GM20431 (cell line): ENCODE data around the gene FRMD4B.

Source experiments
- in situ Hi-C: fragments of 300-500 bp; cut with MseI, MboI; formaldehyde crosslinking; loops from one replicate; pipeline ENCODE4 v1.15.0; 2020; ENCODE audit warnings: low sequenced_read_pairs; ENCODE audit not compliant: unreplicated experiment

Gene FRMD4B

DNA sequence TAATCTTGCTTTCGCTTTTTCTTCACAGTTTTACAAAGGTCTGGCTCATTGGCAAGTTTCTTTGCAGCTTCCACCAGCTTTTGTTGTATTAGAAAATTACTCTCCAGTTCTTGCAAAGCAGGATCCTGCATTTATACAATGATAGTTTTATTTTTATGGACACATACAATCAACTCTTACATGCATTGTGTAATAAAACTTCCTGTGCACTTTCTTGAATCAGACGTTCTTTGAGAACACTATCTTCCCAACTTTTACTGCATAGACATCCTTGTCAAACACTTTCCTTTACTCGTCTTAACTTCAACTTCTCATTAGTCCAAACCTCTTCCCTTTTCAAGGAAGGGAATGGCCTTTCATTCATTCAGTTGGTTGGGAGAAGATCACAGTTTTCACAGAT is 192.1 kb downstream of the FRMD4B start:
- in situ Hi-C loops: no loop called here

DNA sequence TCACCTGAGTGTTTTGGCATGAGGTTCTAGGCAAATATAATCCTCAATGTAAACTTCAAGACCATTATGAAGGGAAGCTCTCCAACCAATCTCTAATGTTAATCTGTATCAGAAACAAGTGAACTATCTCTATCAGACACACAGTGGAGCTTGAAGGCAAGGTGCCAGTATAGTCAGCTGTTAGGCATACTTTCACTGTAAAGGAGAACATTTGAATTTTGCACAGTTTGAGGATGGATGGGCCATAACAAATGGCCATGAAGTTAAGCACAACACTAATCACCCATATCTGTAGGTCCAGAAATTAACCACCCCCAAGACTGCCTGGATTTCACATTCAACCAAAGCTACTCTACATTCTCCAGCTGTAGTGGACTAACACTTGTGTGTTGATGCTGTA is 194.4 kb downstream of the FRMD4B start:
- in situ Hi-C loops: no loop called here

DNA sequence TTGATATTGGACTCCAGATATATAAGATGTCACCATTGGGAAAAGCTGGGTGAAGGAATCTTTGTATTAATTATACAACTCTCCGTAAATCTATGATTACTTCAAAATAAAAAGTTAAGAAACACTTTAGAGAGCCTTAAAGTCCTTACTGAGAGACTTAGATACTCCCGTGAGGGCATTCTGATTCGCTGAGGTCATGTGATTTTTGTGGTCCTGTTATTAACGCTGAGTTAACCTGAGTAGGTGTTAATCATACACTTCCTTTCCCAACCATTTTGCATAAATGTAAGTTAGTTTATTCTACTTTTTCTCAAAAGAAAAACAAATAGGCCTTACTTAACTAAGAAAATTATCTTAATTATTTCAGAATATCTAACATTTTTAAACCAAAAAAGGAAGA is 196.4 kb downstream of the FRMD4B start:
- in situ Hi-C loops: no loop called here

- in situ Hi-C loops: no loop called here
These were observed 199.3 kb downstream of the FRMD4B start for GRCh38 chr3:69186575-69187093.

- in situ Hi-C loops: no loop called here
These were observed 203.1 kb downstream of the FRMD4B start for GRCh38 chr3:69182588-69183316.

DNA sequence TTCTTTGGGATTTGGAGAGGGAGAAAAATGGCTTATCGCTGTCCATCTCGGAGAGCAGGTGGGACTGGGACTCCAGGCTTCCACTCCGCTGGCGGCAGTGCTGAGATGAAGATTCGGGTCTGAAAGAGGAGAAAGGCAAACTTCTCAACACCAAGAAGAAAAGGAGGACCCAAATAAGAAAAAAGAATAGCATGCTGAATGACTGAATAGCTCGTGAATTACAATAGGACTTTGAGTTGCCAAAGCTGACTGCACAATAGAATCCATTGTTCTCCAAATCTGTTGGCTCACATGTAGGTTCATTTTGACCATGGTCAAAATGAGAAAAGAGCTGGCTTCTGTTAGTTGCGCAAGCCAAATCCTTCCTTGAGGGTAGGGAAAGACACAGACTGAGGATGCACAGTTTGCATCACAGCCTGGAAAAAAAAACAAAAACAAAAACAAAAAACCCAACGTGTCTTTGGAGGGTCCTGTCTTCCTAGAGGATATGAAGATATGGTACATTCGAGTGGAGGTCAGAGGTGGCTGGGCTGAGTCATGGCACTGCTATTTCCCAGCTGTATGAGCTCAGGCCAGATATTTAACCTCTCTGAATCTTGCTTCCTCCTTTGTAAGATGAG is 204.2 kb downstream of the FRMD4B start:
- in situ Hi-C loops: no loop called here

- in situ Hi-C loops: no loop called here
These were observed 204.9 kb downstream of the FRMD4B start for GRCh38 chr3:69180869-69181591.

GRCh38 chr3:69179740-69180372 is 206.0 kb downstream of the FRMD4B start:
- in situ Hi-C loops: no loop called here

DNA sequence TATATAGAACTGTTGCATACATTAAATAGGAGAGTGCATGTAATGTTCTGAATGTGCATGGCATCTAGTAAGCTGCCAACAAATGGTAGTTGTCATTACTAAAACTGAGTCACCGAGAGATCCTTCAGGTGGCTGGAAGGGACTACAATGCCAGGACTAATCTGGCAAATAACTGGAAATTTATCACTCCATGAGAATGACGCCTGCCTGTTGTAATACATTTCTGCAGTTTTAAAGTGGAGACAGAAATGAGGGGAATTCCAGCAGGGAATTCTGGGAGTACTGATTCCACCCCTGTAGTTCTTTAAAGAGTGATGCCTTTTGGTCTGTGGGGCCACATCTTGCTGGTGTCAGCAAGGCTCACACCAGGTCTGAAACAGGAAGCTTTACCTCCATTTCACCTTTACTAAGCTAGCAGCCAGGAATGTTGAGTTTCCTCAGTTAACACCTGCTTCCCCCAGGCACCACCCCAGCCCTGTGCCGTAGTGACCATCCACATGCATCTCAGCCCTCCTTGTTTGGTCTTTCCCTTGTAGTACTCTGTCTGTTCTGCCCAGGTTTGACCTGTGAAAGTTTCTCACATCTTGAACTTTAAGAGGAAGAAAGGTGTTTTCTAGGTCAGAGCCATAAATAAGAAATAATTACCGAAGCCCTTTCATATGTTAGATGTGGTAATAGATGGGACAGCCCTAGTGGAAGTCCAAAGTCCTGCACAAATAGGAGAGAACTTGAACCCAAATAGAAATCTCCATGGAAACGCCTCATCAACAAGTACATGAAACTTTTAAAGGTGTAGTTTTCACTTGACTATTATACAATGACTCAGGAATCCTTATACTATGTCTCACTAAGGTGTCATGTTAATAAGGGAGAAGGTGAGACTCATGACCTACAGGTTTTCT is 206.8 kb downstream of the FRMD4B start:
- in situ Hi-C loops: no loop called here

- in situ Hi-C loops: no loop called here
These were observed 207.8 kb downstream of the FRMD4B start for GRCh38 chr3:69178082-69178481.

DNA sequence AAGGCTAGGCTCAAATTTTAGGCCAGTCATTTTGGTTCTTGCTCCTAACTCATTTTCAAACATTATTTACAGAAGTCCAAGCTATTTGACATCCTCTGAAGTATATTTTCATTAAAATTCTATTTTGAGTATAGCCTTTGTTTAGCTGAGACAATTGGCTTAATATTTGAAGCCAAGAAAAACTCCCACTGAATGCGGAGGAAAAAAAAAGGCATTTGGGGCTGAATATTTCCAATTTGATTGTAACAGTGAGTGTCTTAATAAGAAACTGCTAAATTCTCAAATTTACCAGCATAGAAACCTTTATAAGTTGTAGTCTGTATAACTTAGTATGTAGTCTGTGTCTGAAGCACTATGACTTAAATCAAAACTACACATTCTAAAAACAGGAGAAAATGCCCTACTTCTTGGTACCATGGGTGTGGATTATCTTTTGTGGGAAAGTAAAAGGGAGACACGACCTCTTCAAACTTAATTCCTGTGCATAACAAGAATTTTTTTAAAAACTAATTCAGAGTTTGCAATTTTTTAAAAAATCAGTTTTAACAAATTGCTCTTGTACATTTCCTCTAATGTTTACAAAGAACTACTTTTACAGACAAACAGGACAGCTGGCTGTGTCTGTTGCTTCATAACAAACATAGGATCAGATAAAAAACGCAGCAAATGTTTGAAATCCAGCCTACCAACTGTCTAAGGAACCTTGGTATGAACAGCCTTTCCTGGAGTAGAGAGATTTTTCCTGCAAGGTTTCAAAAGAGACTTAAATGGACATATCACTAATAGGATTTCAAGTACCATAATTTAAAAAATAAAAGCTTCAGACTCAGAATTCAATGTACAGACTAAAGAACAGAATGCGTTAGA is 210.8 kb downstream of the FRMD4B start:
- in situ Hi-C loops: loop anchor here (25.0 kb wide), 2 partner anchors 237 to 487 kb away; no protein-coding TSS in a partner anchor

DNA sequence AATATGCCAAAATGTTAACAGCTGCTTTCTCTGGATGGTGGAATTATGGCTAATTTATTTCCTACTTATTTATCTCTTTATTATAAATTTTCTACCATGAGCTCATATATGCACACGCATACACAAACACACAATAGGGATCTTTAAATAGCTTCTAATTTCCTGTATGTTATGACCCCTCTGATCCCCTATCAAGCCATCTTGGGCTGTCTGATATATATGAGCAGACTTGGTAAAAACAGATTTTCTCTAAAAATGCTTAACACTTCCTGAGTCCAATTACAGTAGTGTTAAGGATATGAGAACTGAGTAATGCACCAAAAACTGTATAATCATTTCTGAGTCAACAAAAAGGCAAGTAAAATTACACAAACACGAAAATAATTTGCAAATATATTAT is 211.4 kb downstream of the FRMD4B start:
- in situ Hi-C loops: loop anchor here (25.0 kb wide), 2 partner anchors 238 to 488 kb away; no protein-coding TSS in a partner anchor

DNA sequence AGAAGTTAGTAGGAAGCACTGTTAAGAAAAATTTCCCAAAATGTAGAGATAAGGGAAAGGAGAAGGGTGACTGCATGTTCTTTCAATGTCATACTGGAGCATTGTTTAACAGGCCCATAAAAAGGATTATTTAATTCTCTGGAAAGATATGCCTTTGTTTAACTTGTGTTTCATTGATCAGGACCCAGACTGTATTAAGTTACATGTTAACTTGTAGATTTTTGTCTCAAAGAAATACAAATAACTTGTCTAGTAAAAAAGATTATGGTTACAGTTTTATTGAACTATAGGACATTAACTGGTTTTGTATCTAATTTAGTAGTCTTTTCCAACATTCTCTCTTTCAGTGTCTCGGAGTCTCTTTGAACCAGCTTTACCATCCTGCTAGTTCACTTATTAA is 213.8 kb downstream of the FRMD4B start:
- in situ Hi-C loops: loop anchor here (25.0 kb wide), 2 partner anchors 240 to 490 kb away; no protein-coding TSS in a partner anchor

GRCh38 chr3:69166446-69166845 is 219.4 kb downstream of the FRMD4B start:
- in situ Hi-C loops: loop anchor here (25.0 kb wide), 2 partner anchors 246 to 496 kb away; no protein-coding TSS in a partner anchor

GRCh38 chr3:69165744-69166143 is 220.1 kb downstream of the FRMD4B start:
- in situ Hi-C loops: loop anchor here (25.0 kb wide), 2 partner anchors 247 to 497 kb away; no protein-coding TSS in a partner anchor

GRCh38 chr3:69164296-69164695 is 221.6 kb downstream of the FRMD4B start:
- in situ Hi-C loops: loop anchor here (25.0 kb wide), 2 partner anchors 248 to 498 kb away; no protein-coding TSS in a partner anchor

- in situ Hi-C loops: loop anchor here (25.0 kb wide), 2 partner anchors 250 to 500 kb away; no protein-coding TSS in a partner anchor
These were observed 223.4 kb downstream of the FRMD4B start for GRCh38 chr3:69162308-69162980.
